Measurements from ENCODE around the gene MCMBP.
A peak's percentile ranks its signal among the peaks of the same experiment; 100 is the strongest.
"Not testable (repeated sequence)": the region's sequence is repeated elsewhere in the genome, so short reads cannot be mapped to it uniquely, and the experiment has no call there.

MCMBP gene

GRCh38 chr10:119878524-119878923, 5.9 kb upstream of the MCMBP start:
- Histone ChIP-seq H3K36me3 (ENCODE audit: control insufficient read depth, insufficient read depth, low read length) (no peaks in the 10 kb centered on the region), H3K4me1 (ENCODE audit: control insufficient read depth, insufficient read depth, low read length) (no peaks in the 10 kb centered on the region), H3K4me3 (ENCODE audit: low read length) (no peak overlapping the region), H3K27ac (ENCODE audit: low read length) (no peak overlapping the region), H3K9me3 (ENCODE audit: control insufficient read depth, insufficient read depth, low read length) (no peaks in the 10 kb centered on the region), H3K27me3 (ENCODE audit: control insufficient read depth, insufficient read depth, low read length) (no peaks in the 10 kb centered on the region)
- no CpG with 5 or more reads among the region's 2 CpGs for WGBS (ENCODE audit: insufficient coverage, insufficient read length)
- no peak for DNase-seq (ENCODE audit: low read depth, low spot score)

- Histone ChIP-seq H3K36me3 (ENCODE audit: control insufficient read depth, insufficient read depth, low read length) (no peaks in the 10 kb centered on the region), H3K27me3 (ENCODE audit: control insufficient read depth, insufficient read depth, low read length) (no peaks in the 10 kb centered on the region), H3K4me3 (ENCODE audit: low read length) (peak overlapping the region; percentile 95), H3K9me3 (ENCODE audit: control insufficient read depth, insufficient read depth, low read length) (no peaks in the 10 kb centered on the region), H3K27ac (ENCODE audit: low read length) (no peak overlapping the region), H3K4me1 (ENCODE audit: control insufficient read depth, insufficient read depth, low read length) (no peaks in the 10 kb centered on the region; the same call in 1 of the 2 replicates)
- peak; percentile 48 for DNase-seq (ENCODE audit: low read depth, low spot score)
- WGBS (ENCODE audit: insufficient coverage, insufficient read length): no CpG with 5 or more reads among the region's 75 CpGs
These were observed 428 bp upstream of the MCMBP start for GRCh38 chr10:119872860-119873681.

- Histone ChIP-seq H3K4me1 (ENCODE audit: control insufficient read depth, insufficient read depth, low read length) (no peaks in the 10 kb centered on the region; the same call in 1 of the 2 replicates), H3K9me3 (ENCODE audit: control insufficient read depth, insufficient read depth, low read length) (no peaks in the 10 kb centered on the region), H3K4me3 (ENCODE audit: low read length) (peak overlapping the region; percentile 95), H3K36me3 (ENCODE audit: control insufficient read depth, insufficient read depth, low read length) (no peaks in the 10 kb centered on the region), H3K27ac (ENCODE audit: low read length) (no peak overlapping the region), H3K27me3 (ENCODE audit: control insufficient read depth, insufficient read depth, low read length) (no peaks in the 10 kb centered on the region)
- no CpG with 5 or more reads among the region's 56 CpGs for WGBS (ENCODE audit: insufficient coverage, insufficient read length)
- DNase-seq (ENCODE audit: low read depth, low spot score): no peak
These were observed 598 bp downstream of the MCMBP start for GRCh38 chr10:119871881-119872609.

- WGBS (ENCODE audit: insufficient coverage, insufficient read length): no CpG with 5 or more reads among the region's 4 CpGs
- H3K36me3 ChIP-seq (ENCODE audit: control insufficient read depth, insufficient read depth, low read length); H3K9me3 ChIP-seq (ENCODE audit: control insufficient read depth, insufficient read depth, low read length); H3K4me3 ChIP-seq (ENCODE audit: low read length); H3K27ac ChIP-seq (ENCODE audit: low read length); H3K27me3 ChIP-seq (ENCODE audit: control insufficient read depth, insufficient read depth, low read length); H3K4me1 ChIP-seq (ENCODE audit: control insufficient read depth, insufficient read depth, low read length); DNase-seq (ENCODE audit: low read depth, low spot score): not testable (repeated sequence)
These were observed 3.2 kb downstream of the MCMBP start for GRCh38 chr10:119869398-119869797.

- H3K27ac ChIP-seq (ENCODE audit: low read length): no peak overlapping the region
- H3K9me3 ChIP-seq (ENCODE audit: control insufficient read depth, insufficient read depth, low read length): no peaks in the 10 kb centered on the region
- no peaks in the 10 kb centered on the region for H3K27me3 ChIP-seq (ENCODE audit: control insufficient read depth, insufficient read depth, low read length)
- H3K4me3 ChIP-seq (ENCODE audit: low read length): no peak overlapping the region
- no peaks in the 10 kb centered on the region for H3K36me3 ChIP-seq (ENCODE audit: control insufficient read depth, insufficient read depth, low read length)
- WGBS (ENCODE audit: insufficient coverage, insufficient read length): no CpG with 5 or more reads among the region's 7 CpGs
- no peak for DNase-seq (ENCODE audit: low read depth, low spot score)
- no peaks in the 10 kb centered on the region; the same call in 1 of the 2 replicates for H3K4me1 ChIP-seq (ENCODE audit: control insufficient read depth, insufficient read depth, low read length)
These were observed 5.3 kb downstream of the MCMBP start for GRCh38 chr10:119867317-119867716.

- Histone ChIP-seq H3K4me1 (ENCODE audit: control insufficient read depth, insufficient read depth, low read length) (no peaks in the 10 kb centered on the region), H3K36me3 (ENCODE audit: control insufficient read depth, insufficient read depth, low read length) (no peaks in the 10 kb centered on the region), H3K4me3 (ENCODE audit: low read length) (no peak overlapping the region), H3K9me3 (ENCODE audit: control insufficient read depth, insufficient read depth, low read length) (no peaks in the 10 kb centered on the region), H3K27me3 (ENCODE audit: control insufficient read depth, insufficient read depth, low read length) (no peaks in the 10 kb centered on the region), H3K27ac (ENCODE audit: low read length) (no peak overlapping the region)
- WGBS (ENCODE audit: insufficient coverage, insufficient read length): no CpG with 5 or more reads among the region's 6 CpGs
- no peak for DNase-seq (ENCODE audit: low read depth, low spot score)
These were observed 6.9 kb downstream of the MCMBP start for GRCh38 chr10:119865699-119866240.

- Histone ChIP-seq H3K27ac (ENCODE audit: low read length) (no peak overlapping the region), H3K9me3 (ENCODE audit: control insufficient read depth, insufficient read depth, low read length) (no peaks in the 10 kb centered on the region), H3K36me3 (ENCODE audit: control insufficient read depth, insufficient read depth, low read length) (no peaks in the 10 kb centered on the region), H3K27me3 (ENCODE audit: control insufficient read depth, insufficient read depth, low read length) (no peaks in the 10 kb centered on the region), H3K4me1 (ENCODE audit: control insufficient read depth, insufficient read depth, low read length) (no peaks in the 10 kb centered on the region), H3K4me3 (ENCODE audit: low read length) (no peak overlapping the region)
- WGBS (ENCODE audit: insufficient coverage, insufficient read length): no CpG with 5 or more reads among the region's 4 CpGs
- DNase-seq (ENCODE audit: low read depth, low spot score): no peak
These were observed 8.6 kb downstream of the MCMBP start for GRCh38 chr10:119863951-119864565.

- DNase-seq (ENCODE audit: low read depth, low spot score): no peak
- Histone ChIP-seq H3K27ac (ENCODE audit: low read length) (no peak overlapping the region), H3K4me3 (ENCODE audit: low read length) (no peak overlapping the region), H3K4me1 (ENCODE audit: control insufficient read depth, insufficient read depth, low read length) (no peaks in the 10 kb centered on the region), H3K36me3 (ENCODE audit: control insufficient read depth, insufficient read depth, low read length) (no peaks in the 10 kb centered on the region), H3K9me3 (ENCODE audit: control insufficient read depth, insufficient read depth, low read length) (no peaks in the 10 kb centered on the region), H3K27me3 (ENCODE audit: control insufficient read depth, insufficient read depth, low read length) (no peaks in the 10 kb centered on the region)
- WGBS (ENCODE audit: insufficient coverage, insufficient read length): no CpG with 5 or more reads among the region's 1 CpG
These were observed 10.1 kb downstream of the MCMBP start for GRCh38 chr10:119862524-119862923.

GRCh38 chr10:119860866-119861607, 11.6 kb downstream of the MCMBP start:
- no peak overlapping the region for H3K27ac ChIP-seq (ENCODE audit: low read length)
- DNase-seq (ENCODE audit: low read depth, low spot score): no peak
- no CpG with 5 or more reads among the region's 7 CpGs for WGBS (ENCODE audit: insufficient coverage, insufficient read length)
- no peaks in the 10 kb centered on the region; the same call in 1 of the 2 replicates for H3K36me3 ChIP-seq (ENCODE audit: control insufficient read depth, insufficient read depth, low read length)
- H3K27me3 ChIP-seq (ENCODE audit: control insufficient read depth, insufficient read depth, low read length): no peaks in the 10 kb centered on the region
- no peaks in the 10 kb centered on the region for H3K9me3 ChIP-seq (ENCODE audit: control insufficient read depth, insufficient read depth, low read length)
- H3K4me1 ChIP-seq (ENCODE audit: control insufficient read depth, insufficient read depth, low read length): no peaks in the 10 kb centered on the region
- H3K4me3 ChIP-seq (ENCODE audit: low read length): no peak overlapping the region

Measured in iPS DF 6.9 (cell line).